GM12892 (cell line): ENCODE measurements around the gene HCN2.
"Not testable (repeated sequence)": the region's sequence is repeated elsewhere in the genome, so short reads cannot be mapped to it uniquely, and the experiment has no call there.

ENCODE experiments used
- DNase-seq: peaks from one replicate; pipeline ENCODE4 v3.0.0; 2011; ENCODE audit not compliant: insufficient read length
- FAIRE-seq: peaks from 2 replicates; lab custom pipeline; 2011; peaks lifted over from hg19 to GRCh38; lab: Jason Lieb, UNC
- POLR2A ChIP-seq: IDR thresholded peaks from 2 replicates; pipeline ENCODE4 v1.6.1; 2011; ENCODE audit warnings: low read depth, low read length, control low read depth
- POLR2AphosphoS5 ChIP-seq: IDR thresholded peaks from 2 replicates; pipeline ENCODE4 v1.6.1; 2011; ENCODE audit warnings: low read depth, low read length, control low read depth
- TAF1 ChIP-seq: IDR thresholded peaks from 2 replicates; pipeline ENCODE4 v1.6.1; 2011; ENCODE audit warnings: low read depth, mild to moderate bottlenecking, control low read depth, low read length, borderline replicate concordance

HCN2 gene

DNA sequence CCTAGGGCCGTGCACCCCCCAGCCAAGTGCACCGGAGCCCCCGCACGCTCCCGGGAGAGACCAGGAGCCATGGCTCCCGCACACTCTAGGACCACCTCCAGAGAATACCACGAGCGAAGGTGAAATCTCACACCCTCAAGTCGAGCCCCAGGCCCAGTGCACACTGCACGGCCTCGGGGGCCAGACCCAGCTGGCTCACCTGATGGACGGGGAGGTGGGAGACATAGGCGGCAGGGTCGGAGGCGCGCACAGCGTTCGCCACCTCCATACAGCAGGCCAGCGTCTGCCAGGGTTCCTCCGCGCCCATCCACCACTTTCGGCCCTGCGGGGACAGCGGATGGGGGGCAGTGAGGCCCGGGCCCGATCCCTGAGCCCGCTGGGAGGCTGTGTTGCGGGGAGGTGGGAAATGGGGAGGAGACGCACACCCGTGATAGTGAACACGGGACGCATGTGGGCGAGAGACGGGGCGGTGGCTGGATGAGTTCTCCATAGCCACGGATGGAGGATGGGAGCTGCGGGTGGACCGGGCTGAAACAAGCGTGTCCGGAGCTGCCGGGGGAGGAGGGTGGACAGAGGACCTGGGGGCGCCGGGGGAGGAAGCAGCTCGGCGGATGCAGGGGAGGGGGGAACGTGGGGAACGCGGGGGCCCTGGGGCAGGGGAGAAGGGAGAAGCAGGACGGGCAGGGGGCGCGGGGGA lies 30.6 kb downstream of the HCN2 start:
- DNase-seq (no peak), FAIRE-seq (no peak)
- TF ChIP-seq TAF1 (no peak), POLR2AphosphoS5 (no peak), POLR2A (no peak)

DNA sequence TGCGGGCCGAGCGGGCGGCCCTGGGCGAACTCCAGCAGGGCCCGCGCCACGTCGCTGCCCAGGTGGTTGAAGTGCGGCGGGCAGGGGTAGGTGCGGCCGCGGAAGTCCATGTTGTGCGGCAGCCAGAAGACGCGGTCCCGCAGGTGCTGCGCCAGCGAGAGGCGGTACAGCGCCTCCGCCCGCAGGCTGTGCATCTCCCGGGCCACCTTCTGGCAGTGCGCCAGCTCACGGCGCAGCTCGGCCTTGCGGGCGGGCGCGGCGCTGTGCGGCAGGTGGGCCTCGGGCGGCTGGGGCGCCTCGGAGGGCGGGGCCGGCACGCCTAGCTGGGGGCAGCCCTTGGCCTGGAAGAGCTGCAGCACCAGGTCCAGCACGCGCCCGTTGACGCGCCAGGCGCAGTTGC lies 31.5 kb downstream of the HCN2 start:
- not testable (repeated sequence) for FAIRE-seq, DNase-seq

DNA sequence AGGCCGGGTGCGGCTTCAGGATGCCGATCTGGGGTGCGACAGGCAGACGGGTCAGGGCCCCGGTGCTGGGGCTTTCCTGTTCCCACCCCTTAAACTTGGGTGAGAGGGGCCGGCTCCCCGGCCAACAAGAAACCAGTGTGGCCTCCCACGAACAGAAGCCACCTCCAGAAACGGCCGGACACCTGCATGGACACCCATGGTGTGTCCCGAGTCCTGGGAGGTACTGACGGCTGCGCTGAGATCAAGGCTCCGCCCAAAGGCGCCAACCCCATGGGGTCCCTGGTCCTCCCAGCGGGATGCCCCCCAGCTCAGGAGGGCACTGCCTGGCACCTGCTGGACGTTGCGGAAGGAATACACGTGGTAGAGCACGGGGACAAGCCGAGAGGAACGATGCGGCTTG lies 32.1 kb downstream of the HCN2 start:
- TF ChIP-seq POLR2A: no peak
- TF ChIP-seq TAF1: no peak
- TF ChIP-seq POLR2AphosphoS5: no peak
- FAIRE-seq: no peak

DNA sequence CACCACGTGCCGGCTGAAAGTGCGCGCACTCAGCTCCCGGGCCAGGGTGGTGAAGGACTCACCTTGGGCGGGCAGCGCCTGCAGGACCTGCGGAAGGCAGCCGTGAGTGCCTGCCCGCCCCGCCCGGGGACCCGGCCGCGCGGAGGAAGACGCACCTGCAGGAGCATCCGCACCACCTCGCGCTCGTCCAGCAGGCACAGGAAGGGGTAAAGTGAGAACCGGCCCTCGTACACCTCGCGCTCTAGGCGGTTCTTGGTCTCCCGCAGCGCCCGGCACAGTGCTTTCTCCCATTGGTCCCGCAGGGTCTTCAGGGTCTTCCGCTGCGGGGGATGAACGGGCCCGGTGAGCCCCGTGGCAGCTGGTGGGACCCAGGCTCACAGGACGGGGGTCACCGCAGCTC lies 33.0 kb downstream of the HCN2 start:
- FAIRE-seq: no peak
- no peak for DNase-seq
- TF ChIP-seq POLR2A (no peak), POLR2AphosphoS5 (no peak), TAF1 (no peak)

More for the DNA sequence above, 32.1 kb downstream of the HCN2 start:
- DNase-seq: no peak

DNA sequence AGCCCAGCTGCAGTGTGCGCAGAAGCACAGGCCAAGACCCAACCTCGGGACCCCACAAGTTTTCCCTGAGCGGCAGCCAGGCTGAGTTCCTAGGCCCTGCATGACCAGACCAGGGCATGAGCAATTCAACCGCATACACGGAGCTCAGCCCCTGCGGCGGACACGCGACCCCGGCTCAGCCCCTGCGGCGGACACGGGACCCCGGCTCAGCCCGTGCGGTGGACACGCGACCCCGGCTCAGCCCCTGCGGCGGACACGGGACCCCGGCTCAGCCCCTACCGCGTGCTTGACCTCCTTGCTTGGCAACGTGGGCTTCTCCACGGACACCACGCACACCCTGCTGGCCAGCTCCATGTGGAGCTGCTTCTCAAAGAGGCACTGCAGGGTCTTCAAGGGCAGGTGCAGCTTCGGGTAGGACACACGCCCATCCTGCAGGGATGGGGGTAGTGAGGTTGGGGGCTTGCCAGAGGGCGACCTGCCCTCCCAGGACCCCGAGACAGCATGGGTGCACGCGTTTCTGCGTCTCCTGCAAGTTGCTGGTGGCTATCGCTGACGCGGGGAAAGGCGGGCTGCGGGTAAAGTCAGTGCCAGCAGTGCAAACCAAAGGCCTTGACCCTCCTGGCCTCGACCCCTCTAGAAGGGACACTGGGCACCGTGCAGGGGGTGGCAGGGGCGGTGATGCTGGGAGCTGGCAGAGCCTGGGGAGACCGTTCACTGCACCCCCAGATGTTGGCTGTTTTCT lies 33.7 kb downstream of the HCN2 start:
- TF ChIP-seq TAF1 (no peak), POLR2A (no peak), POLR2AphosphoS5 (no peak)
- DNase-seq: no peak
- FAIRE-seq: no peak

DNA sequence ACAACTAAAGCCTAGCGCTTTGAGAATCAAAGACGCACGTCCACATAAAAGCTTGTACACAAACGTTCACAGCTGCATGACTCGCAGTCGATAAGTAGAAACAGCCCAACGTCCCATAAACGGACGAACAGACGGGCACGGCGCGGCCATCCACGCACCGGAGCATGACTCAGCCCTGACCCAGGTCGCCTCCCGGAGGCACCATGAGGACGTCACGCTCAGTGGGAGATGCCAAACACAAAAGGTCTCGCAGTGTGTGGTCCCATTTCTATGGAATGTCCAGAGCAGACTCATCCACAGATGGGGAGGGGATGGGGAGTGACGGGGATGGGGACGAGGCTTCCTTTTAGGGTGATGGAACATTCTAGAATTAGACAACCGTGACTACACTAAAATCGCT lies 34.3 kb downstream of the HCN2 start:
- no peak for FAIRE-seq
- no peak for TF ChIP-seq POLR2A
- no peak for TF ChIP-seq TAF1
- TF ChIP-seq POLR2AphosphoS5: no peak
- DNase-seq: no peak

DNA sequence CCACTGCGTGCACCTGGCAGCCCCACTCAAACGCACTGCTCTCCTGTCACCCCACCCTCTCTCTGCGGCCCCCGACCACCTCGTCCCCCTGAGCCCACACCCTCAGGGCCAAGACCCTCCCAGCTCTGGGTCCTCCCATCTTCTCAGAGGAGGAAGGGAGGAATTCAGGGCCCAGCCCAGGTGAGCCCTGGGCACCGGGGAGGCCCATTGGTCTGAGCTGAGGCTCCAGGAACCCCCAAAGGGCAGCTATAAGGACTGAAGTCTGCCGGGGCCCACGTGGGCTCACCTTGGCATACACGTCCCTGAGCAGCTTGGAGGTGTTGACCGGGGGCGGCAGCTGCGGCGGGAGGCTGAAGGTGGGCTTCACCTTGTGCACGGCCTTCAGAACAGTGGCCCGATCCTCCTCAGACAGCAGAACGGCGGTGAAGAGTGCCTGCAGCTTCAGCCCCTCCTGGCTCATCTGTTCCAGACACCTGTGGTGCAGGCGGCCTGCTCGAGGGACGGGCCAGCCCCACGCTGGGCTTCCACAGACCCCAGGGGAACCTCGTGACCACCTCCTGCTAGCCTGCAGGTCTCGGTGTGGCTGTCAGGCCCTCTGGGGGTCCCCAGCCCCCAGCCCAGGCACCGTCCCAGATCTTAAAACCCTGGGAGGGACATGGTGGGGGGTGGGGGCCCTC lies 34.9 kb downstream of the HCN2 start:
- DNase-seq: no peak
- no peak for FAIRE-seq
- TF ChIP-seq POLR2A (no peak), TAF1 (no peak), POLR2AphosphoS5 (no peak)

DNA sequence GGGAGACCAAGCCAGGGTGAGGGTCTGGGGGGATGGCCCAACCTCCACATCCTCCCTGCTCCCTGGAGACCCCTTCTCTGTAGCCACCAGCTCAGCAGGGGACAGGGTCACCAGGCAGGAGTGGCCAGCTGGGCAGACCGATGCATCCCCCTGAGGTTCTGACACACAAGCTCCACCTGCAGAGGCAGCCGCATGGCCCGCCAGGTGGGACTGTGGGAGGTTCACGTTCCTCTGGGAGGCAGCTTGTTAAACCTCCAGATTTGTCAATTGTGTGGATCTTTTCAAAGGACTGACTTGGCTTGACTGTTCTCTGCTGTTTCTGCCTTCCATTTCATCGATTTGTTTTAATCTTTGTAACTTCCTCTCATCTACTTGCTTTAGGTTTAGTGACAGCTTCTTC lies 35.6 kb downstream of the HCN2 start:
- TF ChIP-seq POLR2AphosphoS5: no peak
- no peak for TF ChIP-seq TAF1
- no peak for TF ChIP-seq POLR2A
- DNase-seq: no peak
- FAIRE-seq: no peak

DNA sequence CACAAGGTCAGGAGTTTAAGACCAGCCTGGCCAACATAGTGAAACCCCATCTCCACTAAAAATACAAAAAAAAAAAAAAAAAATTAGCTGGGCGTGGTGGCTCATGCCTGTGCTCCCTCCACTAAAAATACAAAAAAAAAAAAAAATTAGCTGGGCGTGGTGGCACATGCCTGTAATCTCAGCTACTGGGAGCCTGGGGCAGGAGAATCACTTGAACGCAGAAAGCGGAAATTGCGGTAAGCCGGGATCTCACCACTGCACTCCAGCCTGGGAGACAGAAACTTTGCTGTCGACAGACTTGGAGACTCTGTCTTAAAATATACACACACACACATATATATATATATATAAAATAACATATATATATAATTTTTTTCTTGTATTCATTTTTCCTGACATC lies 36.9 kb downstream of the HCN2 start:
- not testable (repeated sequence) for FAIRE-seq, DNase-seq

DNA sequence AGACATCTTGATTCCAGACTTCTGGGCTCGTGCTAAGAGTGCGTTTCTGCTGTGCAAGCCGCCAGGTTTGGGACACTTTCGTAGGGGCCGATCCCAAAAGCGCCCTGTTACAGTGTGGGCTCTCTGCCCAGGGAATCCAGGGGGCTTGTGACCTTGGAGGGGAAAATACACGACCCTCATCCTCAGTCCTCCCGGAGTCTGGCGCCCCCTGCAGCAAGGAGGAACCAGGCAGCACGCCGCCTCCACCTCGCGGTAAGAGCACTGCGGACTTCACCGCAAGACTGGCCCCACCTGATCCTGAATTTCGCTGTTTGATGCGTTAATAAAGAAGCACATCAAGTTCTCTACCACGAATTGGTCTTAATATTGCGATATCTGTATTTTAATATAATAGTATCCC lies 38.5 kb downstream of the HCN2 start:
- FAIRE-seq (no peak), DNase-seq (no peak)
- TF ChIP-seq TAF1 (no peak), POLR2AphosphoS5 (no peak)

DNA sequence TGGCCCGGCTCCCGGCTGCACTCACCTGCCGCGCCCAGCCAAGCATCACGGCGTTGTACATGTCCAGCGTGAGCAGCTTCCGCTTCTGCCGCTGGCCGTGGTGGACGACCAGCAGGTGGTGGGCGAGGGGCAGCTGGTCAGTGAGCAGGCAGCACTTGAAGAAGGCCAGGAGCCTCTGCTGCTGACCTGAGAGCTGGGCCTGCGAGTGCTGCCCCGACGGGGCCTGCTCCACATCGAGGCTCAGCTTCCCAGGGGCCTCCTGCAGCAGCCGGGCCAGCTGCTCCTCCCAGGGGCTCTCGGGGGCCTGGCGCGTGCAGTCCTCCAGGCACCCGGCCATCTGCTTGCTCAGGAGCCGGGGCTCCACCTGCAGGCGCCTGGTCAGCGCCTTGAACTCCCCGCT lies 39.8 kb downstream of the HCN2 start:
- not testable (repeated sequence) for FAIRE-seq, DNase-seq

DNA sequence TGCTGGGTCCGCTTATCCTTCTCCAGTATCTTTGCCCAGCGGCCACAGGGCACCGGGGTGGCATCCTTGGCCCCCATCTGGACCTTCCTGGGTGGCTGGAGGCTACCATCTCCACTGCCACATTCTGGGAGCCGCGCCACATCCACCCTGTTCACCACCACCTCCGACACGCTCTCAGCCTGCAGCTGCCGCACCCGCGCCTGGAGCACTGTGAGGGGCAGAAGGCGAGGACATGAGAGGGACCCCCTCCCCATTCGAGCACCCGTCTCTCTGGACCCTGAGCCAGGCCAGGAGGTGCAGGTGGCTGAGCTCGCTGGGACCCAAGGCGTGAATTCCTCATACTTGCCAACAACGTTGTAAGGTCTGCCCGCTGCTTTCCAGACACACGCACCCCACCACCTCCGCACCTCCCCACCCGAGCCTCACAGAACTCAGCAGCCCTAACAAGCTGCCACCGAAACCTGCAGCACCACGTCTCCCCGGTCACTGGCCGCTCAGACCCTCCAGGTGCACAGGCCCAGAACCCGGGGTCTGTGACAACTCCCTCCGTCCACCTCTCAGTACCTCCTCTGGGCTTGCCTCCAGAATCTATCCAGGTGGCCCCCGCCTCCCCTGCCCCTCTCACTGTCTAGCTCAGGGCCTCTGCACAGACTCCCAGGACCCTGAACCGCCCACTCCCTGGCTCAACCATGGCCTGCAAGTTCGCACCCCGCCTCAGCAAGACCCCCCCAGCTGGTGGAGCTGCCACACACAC lies 40.5 kb downstream of the HCN2 start:
- no peak for FAIRE-seq
- no peak for TF ChIP-seq TAF1
- TF ChIP-seq POLR2AphosphoS5: no peak
- TF ChIP-seq POLR2A: no peak
- DNase-seq: no peak
